SK-N-SH treated with all-trans-retinoic acid at 6 μM for 48 hours (cell line): ENCODE measurements around the gene TMEM208.

Experiments
- ARNTL ChIP-seq: fragments of 450-650 bp; formaldehyde crosslinking; IDR thresholded peaks from 2 replicates; pipeline ENCODE4 v1.5.0; 2020; ENCODE audit warnings: low read depth, mild to moderate bottlenecking, moderate library complexity, borderline replicate concordance
- BACH2 ChIP-seq: fragments of 250-450 bp; sonication (Bioruptor Pico); IDR thresholded peaks from 2 replicates; pipeline ENCODE4 v1.9.0; 2021; ENCODE audit warnings: mild to moderate bottlenecking, borderline replicate concordance
- GLIS3 ChIP-seq: fragments of 250-450 bp; sonication (Bioruptor Pico); IDR thresholded peaks from 2 replicates; pipeline ENCODE4 v1.5.0; 2020; ENCODE audit warnings: mild to moderate bottlenecking, moderate library complexity
- ZNF565 ChIP-seq: fragments of 450-650 bp; formaldehyde crosslinking; conservative IDR thresholded peaks from 2 replicates; pipeline ENCODE4 v1.5.0; 2020; ENCODE audit warnings: low read depth, mild to moderate bottlenecking, moderate library complexity
- ZNF70 ChIP-seq: fragments of 450-650 bp; formaldehyde crosslinking; IDR thresholded peaks from 2 replicates; pipeline ENCODE4 v1.5.0; 2020; ENCODE audit warnings: mild to moderate bottlenecking, moderate library complexity
- TF ChIP-seq, protein P1 (sequence below): fragments of 250-450 bp; sonication (Bioruptor Pico); IDR thresholded peaks from 2 replicates; pipeline ENCODE4 v1.5.1; 2020; ENCODE audit warnings: low read depth, mild to moderate bottlenecking, moderate library complexity

DNA sequence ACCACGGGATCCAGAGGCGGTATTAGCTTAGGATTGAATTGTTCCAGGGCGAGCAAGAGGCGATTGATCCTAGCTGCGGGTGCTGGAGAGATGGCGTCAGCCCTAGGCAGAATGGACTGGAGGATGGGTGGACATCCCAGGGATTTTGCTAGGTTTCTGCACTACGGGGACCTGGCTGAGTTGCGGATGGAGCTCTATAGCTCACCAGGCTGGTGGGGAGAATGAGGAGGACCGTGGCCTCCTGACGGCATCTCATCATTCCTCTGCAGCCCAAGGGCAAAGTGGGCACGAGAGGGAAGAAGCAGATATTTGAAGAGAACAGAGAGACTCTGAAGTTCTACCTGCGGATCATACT, 614 bp downstream of the TMEM208 start:
- TF ChIP-seq ZNF565 (CRISPR knock-in tag) (no peak), GLIS3 (no peak), BACH2 (CRISPR knock-in tag) (no peak), ZNF70 (CRISPR knock-in tag) (no peak), ARNTL (CRISPR knock-in tag) (no peak)
- TF ChIP-seq, protein P1, sequence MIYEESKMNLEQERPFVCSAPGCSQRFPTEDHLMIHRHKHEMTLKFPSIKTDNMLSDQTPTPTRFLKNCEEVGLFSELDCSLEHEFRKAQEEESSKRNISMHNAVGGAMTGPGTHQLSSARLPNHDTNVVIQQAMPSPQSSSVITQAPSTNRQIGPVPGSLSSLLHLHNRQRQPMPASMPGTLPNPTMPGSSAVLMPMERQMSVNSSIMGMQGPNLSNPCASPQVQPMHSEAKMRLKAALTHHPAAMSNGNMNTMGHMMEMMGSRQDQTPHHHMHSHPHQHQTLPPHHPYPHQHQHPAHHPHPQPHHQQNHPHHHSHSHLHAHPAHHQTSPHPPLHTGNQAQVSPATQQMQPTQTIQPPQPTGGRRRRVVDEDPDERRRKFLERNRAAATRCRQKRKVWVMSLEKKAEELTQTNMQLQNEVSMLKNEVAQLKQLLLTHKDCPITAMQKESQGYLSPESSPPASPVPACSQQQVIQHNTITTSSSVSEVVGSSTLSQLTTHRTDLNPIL, result no peak
